ENCODE measurements around the gene EIF4EBP3. TPM values are rescaled to one million over a fixed set of nuclear protein-coding genes. Genes with fewer than 3 reads are reported as not detected.

Gene EIF4EBP3
- total and polyA plus RNA-seq, 2 donors (not counting 3 experiments of a cell fraction or from before 2014, with no cell fraction given) = 3.7 to 7.6 TPM

- peaks cover 4 to 13% of the 10 kb centered on the region in 2 experiments for H3K36me3 ChIP-seq (ENCODE audit: control insufficient read depth in 2 of 2, extremely low read depth in 1 of 2, insufficient read depth in 2 of 2, low read length in 2 of 2)
- ChIA-PET CTCF (no interaction called here), POLR2A (no interaction called here)
- no peak overlapping the region for H3K27ac ChIP-seq (ENCODE audit: insufficient read depth, low read depth, low read length)
- H3K79me2 ChIP-seq (ENCODE audit: control insufficient read depth, insufficient read depth, low read length) = no peaks in the 10 kb centered on the region
- no peaks in the 10 kb centered on the region for H3K27me3 ChIP-seq (ENCODE audit: control insufficient read depth in 2 of 2, insufficient read depth in 2 of 2, low read length in 2 of 2)
- no peak for TF ChIP-seq GATA2 (IDR thresholded peaks at IDR 0.05; ENCODE audit: insufficient read depth, insufficient read length, low read depth, low read length)
- TF ChIP-seq MYC (IDR thresholded peaks at IDR 0.05; ENCODE audit: low read depth, low read length) = no peak
- TF ChIP-seq POLR2AphosphoS5 (IDR thresholded peaks at IDR 0.05; ENCODE audit: insufficient read depth, low read depth, low read length) = no peak
- TF ChIP-seq, protein P1, sequence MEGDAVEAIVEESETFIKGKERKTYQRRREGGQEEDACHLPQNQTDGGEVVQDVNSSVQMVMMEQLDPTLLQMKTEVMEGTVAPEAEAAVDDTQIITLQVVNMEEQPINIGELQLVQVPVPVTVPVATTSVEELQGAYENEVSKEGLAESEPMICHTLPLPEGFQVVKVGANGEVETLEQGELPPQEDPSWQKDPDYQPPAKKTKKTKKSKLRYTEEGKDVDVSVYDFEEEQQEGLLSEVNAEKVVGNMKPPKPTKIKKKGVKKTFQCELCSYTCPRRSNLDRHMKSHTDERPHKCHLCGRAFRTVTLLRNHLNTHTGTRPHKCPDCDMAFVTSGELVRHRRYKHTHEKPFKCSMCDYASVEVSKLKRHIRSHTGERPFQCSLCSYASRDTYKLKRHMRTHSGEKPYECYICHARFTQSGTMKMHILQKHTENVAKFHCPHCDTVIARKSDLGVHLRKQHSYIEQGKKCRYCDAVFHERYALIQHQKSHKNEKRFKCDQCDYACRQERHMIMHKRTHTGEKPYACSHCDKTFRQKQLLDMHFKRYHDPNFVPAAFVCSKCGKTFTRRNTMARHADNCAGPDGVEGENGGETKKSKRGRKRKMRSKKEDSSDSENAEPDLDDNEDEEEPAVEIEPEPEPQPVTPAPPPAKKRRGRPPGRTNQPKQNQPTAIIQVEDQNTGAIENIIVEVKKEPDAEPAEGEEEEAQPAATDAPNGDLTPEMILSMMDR (IDR thresholded peaks at IDR 0.05; ENCODE audit: extremely low read depth in 1 of 2, insufficient read depth in 1 of 2, low read depth in 1 of 2, low read length in 2 of 2) = no peak
- TF ChIP-seq, protein P2, sequence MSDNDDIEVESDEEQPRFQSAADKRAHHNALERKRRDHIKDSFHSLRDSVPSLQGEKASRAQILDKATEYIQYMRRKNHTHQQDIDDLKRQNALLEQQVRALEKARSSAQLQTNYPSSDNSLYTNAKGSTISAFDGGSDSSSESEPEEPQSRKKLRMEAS (IDR thresholded peaks at IDR 0.05; ENCODE audit: insufficient read depth, insufficient read length) = no peak
- TF ChIP-seq JUN (IDR thresholded peaks at IDR 0.05; ENCODE audit: borderline replicate concordance, insufficient read depth, insufficient read length, low read depth) = no peak
- TF ChIP-seq EZH2 (IDR thresholded peaks at IDR 0.05; ENCODE audit: borderline replicate concordance, low read depth, low read length, severe bottlenecking) = no peak
- no peak for TF ChIP-seq POLR2A (IDR thresholded peaks at IDR 0.05; ENCODE audit: low read depth, low read length)
- no peak for TF ChIP-seq FOS (IDR thresholded peaks at IDR 0.05; ENCODE audit: borderline replicate concordance, insufficient read depth, low read length)
- H4K20me1 ChIP-seq (replicated peaks; ENCODE audit: control insufficient read depth, extremely low read depth, insufficient read depth, low read length) = no peaks in the 10 kb centered on the region
- BruUV-seq (replicated peaks) = no TSS peak
- no peak overlapping the region for H3K4me2 ChIP-seq (ENCODE audit: insufficient read depth, low read length)
- FAIRE-seq (no peak), DNase-seq (ENCODE audit: low read depth, low spot score) (no peak)
- no peaks in the 10 kb centered on the region for H3K9me3 ChIP-seq (replicated peaks; ENCODE audit: control insufficient read depth, insufficient read depth, low read length)
- dilution Hi-C loops (cut with MboI; ENCODE audit: extremely low pct_ligation_motif_present, low sequenced_read_pairs) (no loop called here), intact Hi-C loops (cut with micrococcal nuclease) (no loop called here)
- no peak overlapping the region for H3K9ac ChIP-seq (replicated peaks; ENCODE audit: extremely low read depth, insufficient read depth, low read length)
- no peaks in the 10 kb centered on the region for H3K9me1 ChIP-seq (replicated peaks; ENCODE audit: control insufficient read depth, extremely low read depth, insufficient read depth, low read length)
- no peaks in the 10 kb centered on the region for H3K4me1 ChIP-seq (ENCODE audit: control insufficient read depth, extremely low read depth, insufficient read depth, low read length)
- H2AFZ ChIP-seq (ENCODE audit: low read depth, low read length) = no peak overlapping the region
- H3K4me3 ChIP-seq (replicated peaks in 1 of 3; ENCODE audit: insufficient read depth in 1 of 3, low read depth in 1 of 3, low read length in 3 of 3) = no peak overlapping the region
Measured at GRCh38 chr5:140497897-140498296, 49.6 kb upstream of the EIF4EBP3 start.

Data from endothelial cell of umbilical vein (primary cell).